WTC11 (cell line): ENCODE measurements around the gene SLC10A4. TPM values are rescaled to one million over a fixed set of nuclear protein-coding genes. Genes with fewer than 3 reads are reported as not detected.

ENCODE experiments used
- ATAC-seq: fragments of 200-7000 bp; cut with Tn5 transposase; 2 replicates; pipeline ENCODE4 v1.10.0; 2021; ENCODE audit warnings: mild to moderate bottlenecking, moderate library complexity
- CTCF ChIA-PET: fragments of 300-600 bp; sonication (Branson Sonifier 250); formaldehyde crosslinking; loops from one replicate; lab custom pipeline; 2021; ENCODE audit warnings: antibody characterized with exemption; lab: Charles Lee
- POLR2A ChIA-PET: fragments of 350-600 bp; sonication (Branson Sonifier 250); formaldehyde crosslinking; loops from one replicate; lab custom pipeline; 2021; ENCODE audit warnings: antibody characterized with exemption; lab: Charles Lee
- DNase-seq: peaks from one replicate; pipeline ENCODE4 v3.0.0; 2021; ENCODE audit warnings: low spot score
- H3K27ac Mint-ChIP-seq: 2 replicates; pipeline ENCODE4 v1.8.0; 2021; ENCODE audit warnings: mixed read lengths
- H3K27me3 Mint-ChIP-seq: 2 replicates; pipeline ENCODE4 v1.8.0; 2021; ENCODE audit warnings: low read depth, mild to moderate bottlenecking, moderate library complexity, mixed read lengths
- H3K36me3 Mint-ChIP-seq: 2 replicates; pipeline ENCODE4 v1.8.0; 2021; ENCODE audit warnings: mixed read lengths
- H3K4me1 Mint-ChIP-seq: 2 replicates; pipeline ENCODE4 v1.8.0; 2022; ENCODE audit warnings: mixed read lengths
- H3K4me3 Mint-ChIP-seq: 2 replicates; pipeline ENCODE4 v1.8.0; 2021; ENCODE audit warnings: mild to moderate bottlenecking, moderate library complexity, mixed read lengths
- H3K9me3 Mint-ChIP-seq: 2 replicates; pipeline ENCODE4 v1.8.0; 2021; ENCODE audit warnings: mixed read lengths
- ESRRA ChIP-seq: sonication (generic); formaldehyde crosslinking; IDR thresholded peaks from 2 replicates; pipeline ENCODE4 v1.8.1; 2022; ENCODE audit warnings: mild to moderate bottlenecking, missing genetic modification reagents, borderline replicate concordance
- ETV6 ChIP-seq: sonication (generic); formaldehyde crosslinking; IDR thresholded peaks from 2 replicates; pipeline ENCODE4 v1.8.1; 2022; ENCODE audit warnings: mild to moderate bottlenecking, missing genetic modification reagents
- KAT7 ChIP-seq: sonication (generic); formaldehyde crosslinking; IDR thresholded peaks from 2 replicates; pipeline ENCODE4 v1.8.1; 2023; ENCODE audit warnings: missing genetic modification reagents, mild to moderate bottlenecking, borderline replicate concordance
- NFE2L1 ChIP-seq: sonication (generic); formaldehyde crosslinking; IDR thresholded peaks from 2 replicates; pipeline ENCODE4 v1.8.1; 2023; ENCODE audit warnings: missing genetic modification reagents
- PRRX2 ChIP-seq: fragments of 250-450 bp; sonication (Bioruptor Pico); IDR thresholded peaks from 2 replicates; pipeline ENCODE4 v1.8.0; 2021; ENCODE audit warnings: mild to moderate bottlenecking
- STAT6 ChIP-seq: sonication (generic); formaldehyde crosslinking; conservative IDR thresholded peaks from 2 replicates; pipeline ENCODE4 v1.8.1; 2023; ENCODE audit warnings: mild to moderate bottlenecking, low read depth, missing genetic modification reagents, moderate library complexity
- TCF7 ChIP-seq: sonication (generic); formaldehyde crosslinking; IDR thresholded peaks from 2 replicates; pipeline ENCODE4 v1.8.0; 2022; ENCODE audit warnings: mild to moderate bottlenecking, low read depth, missing genetic modification reagents, moderate library complexity
- ZNF121 ChIP-seq: sonication (generic); formaldehyde crosslinking; IDR thresholded peaks from 2 replicates; pipeline ENCODE4 v1.8.0; 2023; ENCODE audit warnings: missing genetic modification reagents
- total RNA-seq: library from RNA; stranded (reverse); gene quantifications from 3 replicates; pipeline ENCODE4 v1.2.3, GENCODE V29; 2021
- TF ChIP-seq, protein P1 (sequence below): sonication (generic); formaldehyde crosslinking; IDR thresholded peaks from 2 replicates; pipeline ENCODE4 v1.8.0; 2022; ENCODE audit warnings: mild to moderate bottlenecking, missing genetic modification reagents
- TF ChIP-seq, protein P2 (sequence below): sonication (generic); formaldehyde crosslinking; IDR thresholded peaks from 2 replicates; pipeline ENCODE4 v1.8.1; 2023; ENCODE audit warnings: mild to moderate bottlenecking, missing genetic modification reagents
- TF ChIP-seq, protein P3 (sequence below): sonication (generic); formaldehyde crosslinking; IDR thresholded peaks from 2 replicates; pipeline ENCODE4 v1.8.0; 2023; ENCODE audit warnings: mild to moderate bottlenecking, missing genetic modification reagents
- TF ChIP-seq, protein P4 (sequence below): sonication (generic); formaldehyde crosslinking; IDR thresholded peaks from 2 replicates; pipeline ENCODE4 v1.8.1; 2022; ENCODE audit warnings: mild to moderate bottlenecking, moderate library complexity, missing genetic modification reagents
- TF ChIP-seq, protein P5 (sequence below): sonication (generic); formaldehyde crosslinking; IDR thresholded peaks from 2 replicates; pipeline ENCODE4 v1.8.0; 2022; ENCODE audit warnings: missing genetic modification reagents
- TF ChIP-seq, protein P6 (sequence below): sonication (generic); formaldehyde crosslinking; IDR thresholded peaks from 2 replicates; pipeline ENCODE4 v1.8.1; 2022; ENCODE audit warnings: low read depth, mild to moderate bottlenecking, moderate library complexity, missing genetic modification reagents, borderline replicate concordance
- TF ChIP-seq, protein P7 (sequence below): sonication (generic); formaldehyde crosslinking; IDR thresholded peaks from 2 replicates; pipeline ENCODE4 v1.8.1; 2023; ENCODE audit warnings: mild to moderate bottlenecking, moderate library complexity, missing genetic modification reagents

Gene SLC10A4
- total RNA-seq, 1 experiment from 2014 or later = 3.0 TPM

DNA sequence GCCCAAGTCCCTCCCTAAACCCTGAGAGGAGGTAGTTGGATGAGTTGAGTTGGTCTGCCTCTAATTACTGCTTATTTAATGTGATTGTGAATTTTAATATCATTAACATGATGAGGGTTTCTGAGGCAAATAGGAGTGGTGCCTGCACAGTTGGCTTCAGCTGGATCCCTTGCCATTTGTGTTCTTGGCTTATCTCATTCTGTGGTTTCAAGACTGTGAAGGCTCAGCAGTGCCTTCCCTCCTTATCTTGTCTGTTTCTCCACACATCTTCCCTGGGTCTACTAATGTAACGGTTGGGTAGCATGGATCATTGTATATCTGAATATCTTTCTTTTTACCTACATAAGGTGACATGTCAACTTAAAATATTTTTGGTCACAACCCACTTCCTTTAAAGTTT lies 1.6 kb upstream of the SLC10A4 start:
- CTCF ChIA-PET = interaction anchor here (0.8 kb wide), 1 partner anchor 13 kb away, joined by 4 read pairs; no protein-coding TSS in a partner anchor
- no peaks in the 10 kb centered on the region for H3K36me3 Mint-ChIP-seq
- ATAC-seq (no peak), DNase-seq (no peak)
- H3K4me3 Mint-ChIP-seq = no peak overlapping the region
- peaks cover 42% of the 10 kb centered on the region for H3K27me3 Mint-ChIP-seq
- H3K4me1 Mint-ChIP-seq = peaks cover 18% of the 10 kb centered on the region
- H3K9me3 Mint-ChIP-seq = no peaks in the 10 kb centered on the region
- no peak overlapping the region for H3K27ac Mint-ChIP-seq
- POLR2A ChIA-PET = no interaction called here
- no peak for TF ChIP-seq NFE2L1
- no peak for TF ChIP-seq ESRRA (CRISPR knock-in tag)
- TF ChIP-seq, protein P1, sequence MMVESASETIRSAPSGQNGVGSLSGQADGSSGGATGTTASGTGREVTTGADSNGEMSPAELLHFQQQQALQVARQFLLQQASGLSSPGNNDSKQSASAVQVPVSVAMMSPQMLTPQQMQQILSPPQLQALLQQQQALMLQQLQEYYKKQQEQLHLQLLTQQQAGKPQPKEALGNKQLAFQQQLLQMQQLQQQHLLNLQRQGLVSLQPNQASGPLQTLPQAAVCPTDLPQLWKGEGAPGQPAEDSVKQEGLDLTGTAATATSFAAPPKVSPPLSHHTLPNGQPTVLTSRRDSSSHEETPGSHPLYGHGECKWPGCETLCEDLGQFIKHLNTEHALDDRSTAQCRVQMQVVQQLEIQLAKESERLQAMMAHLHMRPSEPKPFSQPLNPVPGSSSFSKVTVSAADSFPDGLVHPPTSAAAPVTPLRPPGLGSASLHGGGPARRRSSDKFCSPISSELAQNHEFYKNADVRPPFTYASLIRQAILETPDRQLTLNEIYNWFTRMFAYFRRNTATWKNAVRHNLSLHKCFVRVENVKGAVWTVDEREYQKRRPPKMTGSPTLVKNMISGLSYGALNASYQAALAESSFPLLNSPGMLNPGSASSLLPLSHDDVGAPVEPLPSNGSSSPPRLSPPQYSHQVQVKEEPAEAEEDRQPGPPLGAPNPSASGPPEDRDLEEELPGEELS (CRISPR knock-in tag) = no peak
- no peak for TF ChIP-seq ETV6 (CRISPR knock-in tag)
- no peak for TF ChIP-seq ZNF121 (CRISPR knock-in tag)
- TF ChIP-seq, protein P2, sequence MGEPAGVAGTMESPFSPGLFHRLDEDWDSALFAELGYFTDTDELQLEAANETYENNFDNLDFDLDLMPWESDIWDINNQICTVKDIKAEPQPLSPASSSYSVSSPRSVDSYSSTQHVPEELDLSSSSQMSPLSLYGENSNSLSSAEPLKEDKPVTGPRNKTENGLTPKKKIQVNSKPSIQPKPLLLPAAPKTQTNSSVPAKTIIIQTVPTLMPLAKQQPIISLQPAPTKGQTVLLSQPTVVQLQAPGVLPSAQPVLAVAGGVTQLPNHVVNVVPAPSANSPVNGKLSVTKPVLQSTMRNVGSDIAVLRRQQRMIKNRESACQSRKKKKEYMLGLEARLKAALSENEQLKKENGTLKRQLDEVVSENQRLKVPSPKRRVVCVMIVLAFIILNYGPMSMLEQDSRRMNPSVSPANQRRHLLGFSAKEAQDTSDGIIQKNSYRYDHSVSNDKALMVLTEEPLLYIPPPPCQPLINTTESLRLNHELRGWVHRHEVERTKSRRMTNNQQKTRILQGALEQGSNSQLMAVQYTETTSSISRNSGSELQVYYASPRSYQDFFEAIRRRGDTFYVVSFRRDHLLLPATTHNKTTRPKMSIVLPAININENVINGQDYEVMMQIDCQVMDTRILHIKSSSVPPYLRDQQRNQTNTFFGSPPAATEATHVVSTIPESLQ (CRISPR knock-in tag) = no peak
- TF ChIP-seq, protein P3, sequence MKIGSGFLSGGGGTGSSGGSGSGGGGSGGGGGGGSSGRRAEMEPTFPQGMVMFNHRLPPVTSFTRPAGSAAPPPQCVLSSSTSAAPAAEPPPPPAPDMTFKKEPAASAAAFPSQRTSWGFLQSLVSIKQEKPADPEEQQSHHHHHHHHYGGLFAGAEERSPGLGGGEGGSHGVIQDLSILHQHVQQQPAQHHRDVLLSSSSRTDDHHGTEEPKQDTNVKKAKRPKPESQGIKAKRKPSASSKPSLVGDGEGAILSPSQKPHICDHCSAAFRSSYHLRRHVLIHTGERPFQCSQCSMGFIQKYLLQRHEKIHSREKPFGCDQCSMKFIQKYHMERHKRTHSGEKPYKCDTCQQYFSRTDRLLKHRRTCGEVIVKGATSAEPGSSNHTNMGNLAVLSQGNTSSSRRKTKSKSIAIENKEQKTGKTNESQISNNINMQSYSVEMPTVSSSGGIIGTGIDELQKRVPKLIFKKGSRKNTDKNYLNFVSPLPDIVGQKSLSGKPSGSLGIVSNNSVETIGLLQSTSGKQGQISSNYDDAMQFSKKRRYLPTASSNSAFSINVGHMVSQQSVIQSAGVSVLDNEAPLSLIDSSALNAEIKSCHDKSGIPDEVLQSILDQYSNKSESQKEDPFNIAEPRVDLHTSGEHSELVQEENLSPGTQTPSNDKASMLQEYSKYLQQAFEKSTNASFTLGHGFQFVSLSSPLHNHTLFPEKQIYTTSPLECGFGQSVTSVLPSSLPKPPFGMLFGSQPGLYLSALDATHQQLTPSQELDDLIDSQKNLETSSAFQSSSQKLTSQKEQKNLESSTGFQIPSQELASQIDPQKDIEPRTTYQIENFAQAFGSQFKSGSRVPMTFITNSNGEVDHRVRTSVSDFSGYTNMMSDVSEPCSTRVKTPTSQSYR = no peak

DNA sequence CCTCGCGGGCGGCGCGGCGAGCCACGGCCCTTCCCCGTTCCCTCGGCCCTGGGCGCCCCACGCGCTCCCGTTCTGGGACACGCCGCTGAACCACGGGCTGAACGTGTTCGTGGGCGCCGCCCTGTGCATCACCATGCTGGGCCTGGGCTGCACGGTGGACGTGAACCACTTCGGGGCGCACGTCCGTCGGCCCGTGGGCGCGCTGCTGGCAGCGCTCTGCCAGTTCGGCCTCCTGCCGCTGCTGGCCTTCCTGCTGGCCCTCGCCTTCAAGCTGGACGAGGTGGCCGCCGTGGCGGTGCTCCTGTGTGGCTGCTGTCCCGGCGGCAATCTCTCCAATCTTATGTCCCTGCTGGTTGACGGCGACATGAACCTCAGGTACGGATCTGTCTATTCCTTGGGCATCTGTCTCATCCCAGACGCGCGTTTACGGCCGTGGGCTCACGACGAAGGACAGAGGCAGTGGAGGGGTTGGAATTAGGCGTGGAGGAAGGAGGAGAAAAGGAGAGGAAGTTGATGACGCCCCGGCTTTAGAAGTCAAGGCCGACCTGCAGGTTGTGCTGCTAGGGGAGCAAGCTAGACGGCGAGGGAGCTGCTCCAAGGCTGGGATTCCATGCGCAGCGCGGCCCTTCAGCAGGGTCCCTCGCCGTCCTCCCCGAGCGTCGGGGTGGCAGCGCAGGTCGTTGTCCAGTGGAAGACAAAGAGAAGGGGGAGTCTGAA lies 792 bp downstream of the SLC10A4 start:
- Mint-ChIP-seq H3K27me3 (peaks cover 60% of the 10 kb centered on the region), H3K27ac (no peak overlapping the region), H3K4me1 (peaks cover 24% of the 10 kb centered on the region), H3K9me3 (no peaks in the 10 kb centered on the region), H3K4me3 (peak overlapping the region; percentile 69), H3K36me3 (no peaks in the 10 kb centered on the region)
- DNase-seq = peak; percentile 41
- ChIA-PET POLR2A (no interaction called here), CTCF (interaction anchor here (0.6 to 1.5 kb wide), 3 partner anchors 9 to 399 kb away, joined by 3 to 6 read pairs (median 3); no protein-coding TSS in a partner anchor)
- ATAC-seq = peak; percentile 18
- no peak for TF ChIP-seq STAT6 (CRISPR knock-in tag)
- TF ChIP-seq, protein P4, sequence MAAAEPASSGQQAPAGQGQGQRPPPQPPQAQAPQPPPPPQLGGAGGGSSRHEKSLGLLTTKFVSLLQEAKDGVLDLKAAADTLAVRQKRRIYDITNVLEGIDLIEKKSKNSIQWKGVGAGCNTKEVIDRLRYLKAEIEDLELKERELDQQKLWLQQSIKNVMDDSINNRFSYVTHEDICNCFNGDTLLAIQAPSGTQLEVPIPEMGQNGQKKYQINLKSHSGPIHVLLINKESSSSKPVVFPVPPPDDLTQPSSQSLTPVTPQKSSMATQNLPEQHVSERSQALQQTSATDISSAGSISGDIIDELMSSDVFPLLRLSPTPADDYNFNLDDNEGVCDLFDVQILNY (CRISPR knock-in tag) = 0 out of 2 replicates have a peak, but pooled peaks have one; percentile 73
- TF ChIP-seq, protein P5, sequence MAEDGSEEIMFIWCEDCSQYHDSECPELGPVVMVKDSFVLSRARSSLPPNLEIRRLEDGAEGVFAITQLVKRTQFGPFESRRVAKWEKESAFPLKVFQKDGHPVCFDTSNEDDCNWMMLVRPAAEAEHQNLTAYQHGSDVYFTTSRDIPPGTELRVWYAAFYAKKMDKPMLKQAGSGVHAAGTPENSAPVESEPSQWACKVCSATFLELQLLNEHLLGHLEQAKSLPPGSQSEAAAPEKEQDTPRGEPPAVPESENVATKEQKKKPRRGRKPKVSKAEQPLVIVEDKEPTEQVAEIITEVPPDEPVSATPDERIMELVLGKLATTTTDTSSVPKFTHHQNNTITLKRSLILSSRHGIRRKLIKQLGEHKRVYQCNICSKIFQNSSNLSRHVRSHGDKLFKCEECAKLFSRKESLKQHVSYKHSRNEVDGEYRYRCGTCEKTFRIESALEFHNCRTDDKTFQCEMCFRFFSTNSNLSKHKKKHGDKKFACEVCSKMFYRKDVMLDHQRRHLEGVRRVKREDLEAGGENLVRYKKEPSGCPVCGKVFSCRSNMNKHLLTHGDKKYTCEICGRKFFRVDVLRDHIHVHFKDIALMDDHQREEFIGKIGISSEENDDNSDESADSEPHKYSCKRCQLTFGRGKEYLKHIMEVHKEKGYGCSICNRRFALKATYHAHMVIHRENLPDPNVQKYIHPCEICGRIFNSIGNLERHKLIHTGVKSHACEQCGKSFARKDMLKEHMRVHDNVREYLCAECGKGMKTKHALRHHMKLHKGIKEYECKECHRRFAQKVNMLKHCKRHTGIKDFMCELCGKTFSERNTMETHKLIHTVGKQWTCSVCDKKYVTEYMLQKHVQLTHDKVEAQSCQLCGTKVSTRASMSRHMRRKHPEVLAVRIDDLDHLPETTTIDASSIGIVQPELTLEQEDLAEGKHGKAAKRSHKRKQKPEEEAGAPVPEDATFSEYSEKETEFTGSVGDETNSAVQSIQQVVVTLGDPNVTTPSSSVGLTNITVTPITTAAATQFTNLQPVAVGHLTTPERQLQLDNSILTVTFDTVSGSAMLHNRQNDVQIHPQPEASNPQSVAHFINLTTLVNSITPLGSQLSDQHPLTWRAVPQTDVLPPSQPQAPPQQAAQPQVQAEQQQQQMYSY (CRISPR knock-in tag) = 0 out of 2 replicates have a peak, but pooled peaks have one; percentile 10
- peak; percentile 62; the same call in 1 of the 2 replicates for TF ChIP-seq TCF7 (CRISPR knock-in tag)
- TF ChIP-seq, protein P6, sequence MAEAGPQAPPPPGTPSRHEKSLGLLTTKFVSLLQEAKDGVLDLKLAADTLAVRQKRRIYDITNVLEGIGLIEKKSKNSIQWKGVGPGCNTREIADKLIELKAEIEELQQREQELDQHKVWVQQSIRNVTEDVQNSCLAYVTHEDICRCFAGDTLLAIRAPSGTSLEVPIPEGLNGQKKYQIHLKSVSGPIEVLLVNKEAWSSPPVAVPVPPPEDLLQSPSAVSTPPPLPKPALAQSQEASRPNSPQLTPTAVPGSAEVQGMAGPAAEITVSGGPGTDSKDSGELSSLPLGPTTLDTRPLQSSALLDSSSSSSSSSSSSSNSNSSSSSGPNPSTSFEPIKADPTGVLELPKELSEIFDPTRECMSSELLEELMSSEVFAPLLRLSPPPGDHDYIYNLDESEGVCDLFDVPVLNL (CRISPR knock-in tag) = peak; percentile 70; the same call in 1 of the 2 replicates
- TF ChIP-seq, protein P7, sequence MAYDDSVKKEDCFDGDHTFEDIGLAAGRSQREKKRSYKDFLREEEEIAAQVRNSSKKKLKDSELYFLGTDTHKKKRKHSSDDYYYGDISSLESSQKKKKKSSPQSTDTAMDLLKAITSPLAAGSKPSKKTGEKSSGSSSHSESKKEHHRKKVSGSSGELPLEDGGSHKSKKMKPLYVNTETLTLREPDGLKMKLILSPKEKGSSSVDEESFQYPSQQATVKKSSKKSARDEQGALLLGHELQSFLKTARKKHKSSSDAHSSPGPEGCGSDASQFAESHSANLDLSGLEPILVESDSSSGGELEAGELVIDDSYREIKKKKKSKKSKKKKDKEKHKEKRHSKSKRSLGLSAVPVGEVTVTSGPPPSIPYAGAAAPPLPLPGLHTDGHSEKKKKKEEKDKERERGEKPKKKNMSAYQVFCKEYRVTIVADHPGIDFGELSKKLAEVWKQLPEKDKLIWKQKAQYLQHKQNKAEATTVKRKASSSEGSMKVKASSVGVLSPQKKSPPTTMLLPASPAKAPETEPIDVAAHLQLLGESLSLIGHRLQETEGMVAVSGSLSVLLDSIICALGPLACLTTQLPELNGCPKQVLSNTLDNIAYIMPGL = peak; percentile 77; the same call in 1 of the 2 replicates
- TF ChIP-seq PRRX2 = no peak
- peak; percentile 33; the same call in 1 of the 2 replicates for TF ChIP-seq KAT7 (CRISPR knock-in tag)
